MCF 10A (cell line): ENCODE results near the gene SLC4A3. TPM values are rescaled to one million over a fixed set of nuclear protein-coding genes. Genes with fewer than 3 reads are reported as not detected.

Source experiments
- BruUV-seq: library from RNA; stranded (reverse); fragments of 400-500 nt; replicated peaks from 2 replicates; lab custom pipeline; 2021; lab: Mats Ljungman, UMichigan
- CTCF ChIA-PET: fragments of 300-600 bp; sonication (Branson Sonifier 250); formaldehyde crosslinking; extraction: SDS; loops from one replicate; lab custom pipeline; 2021; ENCODE audit warnings: antibody characterized with exemption, inconsistent platforms; lab: Yijun Ruan, JAX
- POLR2A ChIA-PET: fragments of 300-600, 350-650 bp; sonication (Branson Sonifier 250); formaldehyde crosslinking; extraction: SDS; loops from one replicate; lab custom pipeline; 2020; ENCODE audit warnings: antibody characterized with exemption, inconsistent platforms; lab: Yijun Ruan, JAX
- DNase-seq: peaks from one replicate; pipeline ENCODE4 v3.0.0-alpha.2; 2018; ENCODE audit not compliant: unreplicated experiment
- H3K27ac Mint-ChIP-seq: one replicate; pipeline ENCODE4 v1.8.0; 2022; ENCODE audit warnings: mild to moderate bottlenecking, low read depth, mixed read lengths; ENCODE audit not compliant: unreplicated experiment
- H3K27me3 Mint-ChIP-seq: one replicate; pipeline ENCODE4 v1.8.0; 2022; ENCODE audit warnings: mixed read lengths; ENCODE audit not compliant: insufficient read depth, unreplicated experiment
- H3K36me3 Mint-ChIP-seq: one replicate; pipeline ENCODE4 v1.8.0; 2022; ENCODE audit warnings: mild to moderate bottlenecking, moderate library complexity, mixed read lengths; ENCODE audit not compliant: insufficient read depth, unreplicated experiment
- H3K4me1 Mint-ChIP-seq: one replicate; pipeline ENCODE4 v1.8.0; 2022; ENCODE audit warnings: mixed read lengths; ENCODE audit not compliant: insufficient read depth, unreplicated experiment
- H3K4me3 Mint-ChIP-seq: one replicate; pipeline ENCODE4 v1.8.0; 2022; ENCODE audit warnings: mild to moderate bottlenecking, moderate library complexity, mixed read lengths; ENCODE audit not compliant: unreplicated experiment
- H3K9me3 Mint-ChIP-seq: one replicate; pipeline ENCODE4 v1.8.0; 2022; ENCODE audit warnings: mixed read lengths; ENCODE audit not compliant: unreplicated experiment
- intact Hi-C: fragments of 100-400 bp; cut with micrococcal nuclease; formaldehyde crosslinking; loops from 2 replicates; pipeline ENCODE4 v1.14.1; 2022
- total RNA-seq: library from RNA; stranded (reverse); gene quantifications from 2 replicates; pipeline ENCODE4 v1.2.3, GENCODE V29; 2022
- TF ChIP-seq, protein P1 (sequence below): fragments of 200-600 bp; IDR thresholded peaks from one replicate; pipeline ENCODE4 v1.8.0; 2022; ENCODE audit warnings: antibody characterized with exemption, mild to moderate bottlenecking; ENCODE audit not compliant: unreplicated experiment

Gene SLC4A3
- total RNA-seq, 1 experiment from 2014 or later = 4.7 TPM

DNA sequence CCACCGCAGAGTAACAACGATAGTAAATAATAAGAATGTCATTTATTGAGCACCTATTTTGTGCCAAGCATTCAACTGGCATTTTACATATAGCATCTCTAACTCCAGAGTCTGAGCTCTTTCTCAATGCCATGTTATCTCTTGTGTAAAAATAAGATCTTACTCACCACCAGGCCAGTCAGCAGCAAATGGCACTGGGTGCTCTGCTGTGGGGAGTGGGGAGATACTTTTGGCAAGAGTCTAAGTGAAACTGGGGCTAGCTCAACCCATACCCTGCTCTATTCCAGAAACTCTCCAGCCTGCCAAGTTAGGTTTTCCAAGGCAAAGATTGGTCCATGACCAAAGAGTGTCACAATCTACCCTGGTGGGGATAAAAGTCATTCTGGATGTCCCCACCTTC is 5.0 kb upstream of the SLC4A3 start:
- POLR2A ChIA-PET = interaction anchor here (1.0 kb wide), 1 partner anchor 24 kb away, joined by 3 read pairs; the partner anchor contains the start of gene STK11IP
- Mint-ChIP-seq H3K27me3 (peaks cover 17% of the 10 kb centered on the region), H3K4me1 (no peaks in the 10 kb centered on the region)

DNA sequence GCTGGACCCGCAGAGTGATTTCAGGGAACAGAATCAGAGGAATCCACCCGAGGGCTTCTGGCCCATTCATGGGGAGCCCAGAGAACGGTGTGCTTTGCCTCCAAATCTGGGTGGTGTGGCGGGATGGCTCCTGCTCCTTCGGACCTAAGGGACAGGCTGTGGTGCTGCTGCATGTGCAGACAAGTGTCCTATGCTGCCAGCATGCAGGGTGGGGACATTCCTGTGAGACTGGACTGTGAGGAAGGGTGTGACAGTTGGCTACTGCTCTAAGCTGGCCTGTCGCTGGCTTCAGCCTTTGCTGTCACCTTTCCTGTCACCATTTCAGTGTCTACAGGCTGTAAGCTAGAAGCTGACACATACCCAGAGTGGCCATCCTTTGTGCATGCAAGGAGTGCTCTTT is 2.9 kb upstream of the SLC4A3 start:
- CTCF ChIA-PET = interaction anchor here (0.6 kb wide), 1 partner anchor 74 kb away, joined by 3 read pairs; no protein-coding TSS in a partner anchor
- H3K36me3 Mint-ChIP-seq = peaks cover 6% of the 10 kb centered on the region
- intact Hi-C loops = no loop called here

More for the DNA sequence above, 5.0 kb upstream of the SLC4A3 start:
- Mint-ChIP-seq H3K36me3 (peaks cover 6% of the 10 kb centered on the region), H3K9me3 (no peaks in the 10 kb centered on the region), H3K27ac (no peak overlapping the region), H3K4me3 (no peak overlapping the region)
- intact Hi-C loops = no loop called here
- DNase-seq = no peak
- TF ChIP-seq, protein P1, sequence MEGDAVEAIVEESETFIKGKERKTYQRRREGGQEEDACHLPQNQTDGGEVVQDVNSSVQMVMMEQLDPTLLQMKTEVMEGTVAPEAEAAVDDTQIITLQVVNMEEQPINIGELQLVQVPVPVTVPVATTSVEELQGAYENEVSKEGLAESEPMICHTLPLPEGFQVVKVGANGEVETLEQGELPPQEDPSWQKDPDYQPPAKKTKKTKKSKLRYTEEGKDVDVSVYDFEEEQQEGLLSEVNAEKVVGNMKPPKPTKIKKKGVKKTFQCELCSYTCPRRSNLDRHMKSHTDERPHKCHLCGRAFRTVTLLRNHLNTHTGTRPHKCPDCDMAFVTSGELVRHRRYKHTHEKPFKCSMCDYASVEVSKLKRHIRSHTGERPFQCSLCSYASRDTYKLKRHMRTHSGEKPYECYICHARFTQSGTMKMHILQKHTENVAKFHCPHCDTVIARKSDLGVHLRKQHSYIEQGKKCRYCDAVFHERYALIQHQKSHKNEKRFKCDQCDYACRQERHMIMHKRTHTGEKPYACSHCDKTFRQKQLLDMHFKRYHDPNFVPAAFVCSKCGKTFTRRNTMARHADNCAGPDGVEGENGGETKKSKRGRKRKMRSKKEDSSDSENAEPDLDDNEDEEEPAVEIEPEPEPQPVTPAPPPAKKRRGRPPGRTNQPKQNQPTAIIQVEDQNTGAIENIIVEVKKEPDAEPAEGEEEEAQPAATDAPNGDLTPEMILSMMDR = no peak
- no TSS peak for BruUV-seq
- CTCF ChIA-PET = interaction anchor here (1.2 to 1.9 kb wide), 3 partner anchors 20 to 68 kb away, joined by 4 to 6 read pairs (median 5); no protein-coding TSS in a partner anchor

DNA sequence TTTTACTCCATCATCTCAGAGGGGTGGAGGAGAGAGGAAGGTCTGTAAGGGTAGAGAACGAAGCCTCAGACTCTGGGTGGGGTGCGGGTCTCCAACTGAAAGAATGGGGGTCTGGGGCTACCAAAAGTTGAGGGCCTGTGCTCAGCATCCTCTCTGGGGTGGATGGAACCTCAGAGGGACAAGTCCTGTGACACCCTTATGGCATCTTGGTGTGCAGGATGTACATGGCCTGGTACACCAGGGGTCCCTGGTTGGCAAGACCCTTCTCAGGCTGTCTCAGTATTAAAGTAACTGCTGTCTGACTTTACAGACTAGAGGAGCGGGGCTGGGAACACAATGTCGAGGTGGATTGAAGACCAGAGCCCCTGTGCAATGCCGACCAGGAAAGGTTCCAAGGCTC is 2.3 kb upstream of the SLC4A3 start:
- peaks cover 17% of the 10 kb centered on the region for H3K27me3 Mint-ChIP-seq

More for the DNA sequence above, 2.9 kb upstream of the SLC4A3 start:
- POLR2A ChIA-PET = no interaction called here
- no peak for DNase-seq
- Mint-ChIP-seq H3K4me1 (no peaks in the 10 kb centered on the region), H3K4me3 (no peak overlapping the region), H3K9me3 (no peaks in the 10 kb centered on the region), H3K27me3 (peaks cover 17% of the 10 kb centered on the region), H3K27ac (no peak overlapping the region)
- TF ChIP-seq, protein P1 = no peak
- BruUV-seq = no TSS peak

DNA sequence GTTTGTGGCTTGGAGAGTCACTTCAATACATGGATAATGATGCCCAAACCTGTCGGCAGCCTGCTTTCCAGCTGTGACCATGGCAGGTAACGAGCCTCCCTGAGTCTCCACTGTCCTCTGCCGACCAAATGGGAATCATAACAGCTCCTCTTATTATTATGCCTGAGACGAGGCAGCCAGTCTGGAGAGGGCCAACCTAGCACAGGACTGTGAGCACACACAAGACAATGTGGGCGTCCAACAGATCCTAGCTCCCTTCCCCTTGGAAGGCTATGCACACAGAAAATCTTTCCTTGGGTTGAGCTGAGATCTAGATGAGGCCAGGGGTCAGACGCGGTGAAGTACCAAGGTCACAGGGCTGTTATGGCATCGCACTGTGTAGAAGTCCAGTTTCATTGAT is 890 bp upstream of the SLC4A3 start:
- Mint-ChIP-seq H3K4me3 (peak overlapping the region; percentile 75), H3K4me1 (no peaks in the 10 kb centered on the region), H3K27ac (no peak overlapping the region), H3K27me3 (peaks cover 10% of the 10 kb centered on the region), H3K9me3 (no peaks in the 10 kb centered on the region), H3K36me3 (no peaks in the 10 kb centered on the region)
- ChIA-PET CTCF (interaction anchor here (0.8 to 1.7 kb wide), 6 partner anchors 10 to 94 kb away, joined by 3 to 6 read pairs (median 4); no protein-coding TSS in a partner anchor), POLR2A (interaction anchor here (0.5 to 2.1 kb wide), 5 partner anchors 29 to 97 kb away, joined by 3 to 7 read pairs (median 4); partner anchors contain the start of gene STK11IP)
- TF ChIP-seq, protein P1 = no peak
- no peak for DNase-seq
- intact Hi-C loops = no loop called here
- no TSS peak for BruUV-seq

More for the DNA sequence above, 2.3 kb upstream of the SLC4A3 start:
- ChIA-PET CTCF (interaction anchor here (1.0 to 1.2 kb wide), 3 partner anchors 16 to 93 kb away, joined by 4 read pairs; no protein-coding TSS in a partner anchor), POLR2A (interaction anchor here (2.1 kb wide), 1 partner anchor 64 kb away, joined by 6 read pairs; no protein-coding TSS in a partner anchor)
- H3K9me3 Mint-ChIP-seq = no peaks in the 10 kb centered on the region
- no peak overlapping the region for H3K4me3 Mint-ChIP-seq
- no TSS peak for BruUV-seq
- TF ChIP-seq, protein P1 = no peak
- intact Hi-C loops = no loop called here
- no peak overlapping the region for H3K27ac Mint-ChIP-seq
- peaks cover 6% of the 10 kb centered on the region for H3K36me3 Mint-ChIP-seq
- no peak for DNase-seq
- H3K4me1 Mint-ChIP-seq = no peaks in the 10 kb centered on the region
